PC-9 (cell line): Measurements from ENCODE around the gene ZBTB34.

Experiments used
- CTCF ChIP-seq: fragments of 200-600 bp; sonication (generic); conservative IDR thresholded peaks from 2 replicates; pipeline ENCODE4 v1.6.1; 2017; ENCODE audit warnings: mixed run types, antibody characterized with exemption, mild to moderate bottlenecking, moderate library complexity
- EZH2 ChIP-seq: fragments of 200-600 bp; sonication (generic); IDR thresholded peaks from 2 replicates; pipeline ENCODE4 v1.8.0; 2017; ENCODE audit warnings: antibody characterized with exemption, low read depth

- TF ChIP-seq CTCF (no peak), EZH2 (no peak)
Measured at GRCh38 chr9:126915846-126916543, 55.6 kb downstream of the ZBTB34 start.
